ENCODE data around the gene TENT4B.
"Not testable (repeated sequence)": the region's sequence is repeated elsewhere in the genome, so short reads cannot be mapped to it uniquely, and the experiment has no call there.

Gene TENT4B

DNA sequence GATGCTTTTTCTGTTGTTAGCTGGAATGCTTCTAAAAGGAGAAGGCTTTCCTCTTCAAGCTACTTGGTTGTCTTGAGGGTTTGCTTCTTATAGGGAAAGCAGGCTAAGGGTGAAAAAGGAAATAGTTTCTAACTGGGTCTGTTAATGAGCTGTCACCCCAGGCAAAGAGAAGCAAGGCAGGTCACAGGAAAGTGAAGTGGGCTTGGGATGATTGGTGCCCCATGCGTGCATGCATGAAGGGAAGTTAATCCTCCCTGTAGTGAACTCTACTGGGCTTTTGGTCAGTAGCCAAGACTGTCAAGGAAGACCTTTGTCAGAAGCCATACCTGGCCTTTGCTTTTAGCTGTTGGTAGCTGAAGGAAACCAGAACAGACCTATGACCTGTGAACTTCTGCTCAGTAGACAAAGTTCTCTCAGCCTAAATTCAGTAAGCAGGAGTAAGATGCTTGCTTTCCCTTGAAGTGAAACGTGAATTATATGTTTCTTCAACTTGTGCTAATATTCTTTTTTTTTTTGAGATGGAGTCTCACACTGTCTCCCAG, 16.5 kb downstream of the TENT4B start:
- Histone ChIP-seq H3K79me2 (ENCODE audit: insufficient read depth, low read length) (peaks cover 35% of the 10 kb centered on the region), H4K20me1 (ENCODE audit: insufficient read depth, low read length) (no peaks in the 10 kb centered on the region)

GRCh38 chr16:50171773-50172172, 18.7 kb downstream of the TENT4B start:
- not testable (repeated sequence) for H3K36me3 ChIP-seq (ENCODE audit: insufficient read depth, low read length); H3K27me3 ChIP-seq (ENCODE audit: insufficient read depth, low read length); H3K9me2 ChIP-seq (ENCODE audit: low read depth, low read length); H2AFZ ChIP-seq (ENCODE audit: low read length); H3K4me3 ChIP-seq (ENCODE audit: low read depth, low read length, poor library complexity, severe bottlenecking); H3K4me2 ChIP-seq (ENCODE audit: low read length); H4K20me1 ChIP-seq (ENCODE audit: insufficient read depth, low read length); H3K9ac ChIP-seq (ENCODE audit: low read length); H3K9me3 ChIP-seq (ENCODE audit: low read length); H3F3A ChIP-seq (ENCODE audit: insufficient read depth, low read length); H3K27ac ChIP-seq (ENCODE audit: low read depth, low read length, poor library complexity, severe bottlenecking)
- Histone ChIP-seq H3K4me1 (ENCODE audit: insufficient read depth, low read length, severe bottlenecking) (peaks cover 21% of the 10 kb centered on the region), H3K79me2 (ENCODE audit: insufficient read depth, low read length) (peaks cover 16% of the 10 kb centered on the region)

More for the DNA sequence above, 16.5 kb downstream of the TENT4B start:
- TF ChIP-seq, protein P1, sequence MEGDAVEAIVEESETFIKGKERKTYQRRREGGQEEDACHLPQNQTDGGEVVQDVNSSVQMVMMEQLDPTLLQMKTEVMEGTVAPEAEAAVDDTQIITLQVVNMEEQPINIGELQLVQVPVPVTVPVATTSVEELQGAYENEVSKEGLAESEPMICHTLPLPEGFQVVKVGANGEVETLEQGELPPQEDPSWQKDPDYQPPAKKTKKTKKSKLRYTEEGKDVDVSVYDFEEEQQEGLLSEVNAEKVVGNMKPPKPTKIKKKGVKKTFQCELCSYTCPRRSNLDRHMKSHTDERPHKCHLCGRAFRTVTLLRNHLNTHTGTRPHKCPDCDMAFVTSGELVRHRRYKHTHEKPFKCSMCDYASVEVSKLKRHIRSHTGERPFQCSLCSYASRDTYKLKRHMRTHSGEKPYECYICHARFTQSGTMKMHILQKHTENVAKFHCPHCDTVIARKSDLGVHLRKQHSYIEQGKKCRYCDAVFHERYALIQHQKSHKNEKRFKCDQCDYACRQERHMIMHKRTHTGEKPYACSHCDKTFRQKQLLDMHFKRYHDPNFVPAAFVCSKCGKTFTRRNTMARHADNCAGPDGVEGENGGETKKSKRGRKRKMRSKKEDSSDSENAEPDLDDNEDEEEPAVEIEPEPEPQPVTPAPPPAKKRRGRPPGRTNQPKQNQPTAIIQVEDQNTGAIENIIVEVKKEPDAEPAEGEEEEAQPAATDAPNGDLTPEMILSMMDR (IDR thresholded peaks at IDR 0.05; ENCODE audit: low read length), result no peak
- no peak for TF ChIP-seq EZH2 (IDR thresholded peaks at IDR 0.05; ENCODE audit: borderline replicate concordance, low read length)
- H3K27ac ChIP-seq (ENCODE audit: low read depth, low read length, poor library complexity, severe bottlenecking), result no peak overlapping the region
- no peaks in the 10 kb centered on the region for H3K9me3 ChIP-seq (ENCODE audit: low read length)
- no peaks in the 10 kb centered on the region for H3F3A ChIP-seq (ENCODE audit: insufficient read depth, low read length)
- H3K4me2 ChIP-seq (ENCODE audit: low read length), result no peak overlapping the region
- H3K4me1 ChIP-seq (ENCODE audit: insufficient read depth, low read length, severe bottlenecking), result peaks cover 25% of the 10 kb centered on the region
- H3K36me3 ChIP-seq (ENCODE audit: insufficient read depth, low read length), result no peaks in the 10 kb centered on the region; the same call in 1 of the 2 replicates
- no peak overlapping the region for H3K9ac ChIP-seq (ENCODE audit: low read length)
- no peaks in the 10 kb centered on the region for H3K27me3 ChIP-seq (ENCODE audit: insufficient read depth, low read length)
- H3K4me3 ChIP-seq (ENCODE audit: low read depth, low read length, poor library complexity, severe bottlenecking), result no peak overlapping the region
- H3K9me2 ChIP-seq (ENCODE audit: low read depth, low read length), result no peaks in the 10 kb centered on the region
- no peak overlapping the region for H2AFZ ChIP-seq (ENCODE audit: low read length)

GRCh38 chr16:50172195-50172922, 19.3 kb downstream of the TENT4B start:
- Histone ChIP-seq H2AFZ (ENCODE audit: low read length) (no peak overlapping the region), H4K20me1 (ENCODE audit: insufficient read depth, low read length) (no peaks in the 10 kb centered on the region), H3K4me3 (ENCODE audit: low read depth, low read length, poor library complexity, severe bottlenecking) (no peak overlapping the region), H3K27ac (ENCODE audit: low read depth, low read length, poor library complexity, severe bottlenecking) (no peak overlapping the region), H3K4me2 (ENCODE audit: low read length) (no peak overlapping the region), H3K79me2 (ENCODE audit: insufficient read depth, low read length) (peaks cover 12% of the 10 kb centered on the region), H3K9me2 (ENCODE audit: low read depth, low read length) (no peaks in the 10 kb centered on the region), H3K36me3 (ENCODE audit: insufficient read depth, low read length) (no peaks in the 10 kb centered on the region; the same call in 1 of the 2 replicates), H3K27me3 (ENCODE audit: insufficient read depth, low read length) (no peaks in the 10 kb centered on the region), H3K9me3 (ENCODE audit: low read length) (no peaks in the 10 kb centered on the region), H3F3A (ENCODE audit: insufficient read depth, low read length) (no peaks in the 10 kb centered on the region), H3K4me1 (ENCODE audit: insufficient read depth, low read length, severe bottlenecking) (peaks cover 15% of the 10 kb centered on the region), H3K9ac (ENCODE audit: low read length) (no peak overlapping the region)
- TF ChIP-seq EZH2 (IDR thresholded peaks at IDR 0.05; ENCODE audit: borderline replicate concordance, low read length), result no peak
- TF ChIP-seq, protein P1 (IDR thresholded peaks at IDR 0.05; ENCODE audit: low read length), result no peak

Measured in OCI-LY1 (cell line).